ENCODE results near the gene AP3B1.

- TF ChIP-seq MAX (CRISPR knock-in tag; IDR thresholded peaks at IDR 0.05) (no peak), NFATC4 (CRISPR knock-in tag; IDR thresholded peaks at IDR 0.05) (no peak), ZNF232 (CRISPR knock-in tag; IDR thresholded peaks at IDR 0.05) (no peak), ZNF121 (CRISPR knock-in tag; IDR thresholded peaks at IDR 0.05) (no peak), CTCF (IDR thresholded peaks at IDR 0.05) (no peak), TP53 (CRISPR knock-in tag; IDR thresholded peaks at IDR 0.05) (no peak), FOXK1 (CRISPR knock-in tag; IDR thresholded peaks at IDR 0.05) (no peak), CBFB (CRISPR knock-in tag; IDR thresholded peaks at IDR 0.05; ENCODE audit: low read depth) (no peak), TEAD4 (CRISPR knock-in tag; IDR thresholded peaks at IDR 0.05) (no peak), MXD4 (CRISPR knock-in tag; IDR thresholded peaks at IDR 0.05; ENCODE audit: borderline replicate concordance) (no peak), NR1H2 (CRISPR knock-in tag; IDR thresholded peaks at IDR 0.05) (no peak), ZSCAN18 (CRISPR knock-in tag; IDR thresholded peaks at IDR 0.05) (no peak), USF2 (CRISPR knock-in tag; IDR thresholded peaks at IDR 0.05) (no peak), ZNF219 (CRISPR knock-in tag; IDR thresholded peaks at IDR 0.05; ENCODE audit: borderline replicate concordance) (no peak)
These were observed 52.5 kb downstream of the AP3B1 start for GRCh38 chr5:78242001-78242400.
